Stomach (tissue), 9 donors: Measurements from ENCODE around the gene FAM90A26. TPM values are rescaled to one million over a fixed set of nuclear protein-coding genes. Genes with fewer than 3 reads are reported as not detected.
"Not testable (repeated sequence)": the region's sequence is repeated elsewhere in the genome, so short reads cannot be mapped to it uniquely, and the experiment has no call there.

Experiments
- DNase-seq, 2 donors: peaks; one replicate each; pipeline versions ENCODE4 v3.0.0 to v3.0.0-alpha.2; 2013 to 2019
- H3K27ac ChIP-seq, 5 donors: fragments of 200-600 bp in 4 of 5; sonication (generic) in 4 of 5; one replicate each; pipeline ENCODE4 v1.5.1; 2013 to 2019; ENCODE audit warnings: mild to moderate bottlenecking in 1 of 5, moderate library complexity in 1 of 5
- H3K27me3 ChIP-seq, 3 donors: fragments of 200-600 bp; sonication (generic); one replicate each; pipeline ENCODE4 v1.5.1; 2017 to 2019; ENCODE audit warnings: mixed run types in 1 of 3
- H3K36me3 ChIP-seq, 4 donors: fragments of 200-600 bp; sonication (generic); 1 replicate in 3 of 4; 2 replicates in 1 of 4; pipeline ENCODE4 v1.5.1; 2016 to 2019
- H3K4me1 ChIP-seq, 4 donors: fragments of 200-600 bp; sonication (generic); one replicate each; pipeline ENCODE4 v1.5.1; 2016 to 2019
- H3K4me3 ChIP-seq, 4 donors: fragments of 200-600 bp; sonication (generic) in 3 of 4; one replicate each; pipeline ENCODE4 v1.5.1; 2016 to 2019; ENCODE audit warnings: mild to moderate bottlenecking in 1 of 4
- H3K9me3 ChIP-seq, 4 donors: fragments of 200-600 bp; sonication (generic); one replicate each; pipeline ENCODE4 v1.5.1; 2016 to 2019
- CTCF ChIP-seq, 7 experiments: fragments of 450-650 bp in 4 of 7; fragments of 200-600 bp in 3 of 7; sonication (generic) in 3 of 7; IDR thresholded peaks; one replicate each; pipeline ENCODE4 v1.5.1; 2016 to 2019; ENCODE audit warnings: antibody characterized with exemption in 7 of 7, control low read depth in 2 of 7, mild to moderate bottlenecking in 1 of 7
- EP300 ChIP-seq: sonication (generic); formaldehyde crosslinking; IDR thresholded peaks from one replicate; pipeline ENCODE4 v1.6.1; 2017; ENCODE audit warnings: antibody characterized with exemption
- POLR2A ChIP-seq, 4 donors: fragments of 450-650 bp; IDR thresholded peaks; one replicate each; pipeline ENCODE4 v1.6.1; 2016; ENCODE audit warnings: antibody characterized with exemption in 4 of 4, control low read depth in 2 of 4, mild to moderate bottlenecking in 1 of 4, moderate library complexity in 1 of 4
- POLR2AphosphoS5 ChIP-seq, 3 donors: sonication (generic); formaldehyde crosslinking; IDR thresholded peaks; one replicate each; pipeline ENCODE4 v1.6.1; 2016; ENCODE audit warnings: antibody characterized with exemption in 3 of 3
- WGBS, 5 donors: extraction: QIAGEN DNeasy Blood & Tissue Kit in 3 of 5; methylation state at CpG; one replicate each; pipeline versions ENCODE4 v1.1.5 to v1.1.7; 2013 to 2018; 5-methylcytosine and 5-hydroxymethylcytosine counted together
- intact Hi-C: fragments of 100-400 bp; cut with DNase I; formaldehyde crosslinking; loops from one replicate; pipeline ENCODE4 v1.15.1; 2023; ENCODE audit warnings: low total_unique reads
- polyA plus RNA-seq, 3 donors: library from polyadenylated mRNA; stranded (reverse); fragments of 200-250 nt; gene quantifications; one replicate each; pipeline ENCODE4 v1.2.3, GENCODE V29; 2013
- total RNA-seq, 5 donors: library from RNA; depleted of rRNA; stranded (reverse); fragments of >200 nt; gene quantifications; one replicate each; pipeline versions ENCODE4 v1.1.0 to v1.2.3, GENCODE V29; 2014 to 2016
- donor health status: healthy with polysubstance abuse.
- donor health status: Bipolar disorder and iron deficiency.
- donor health status: healthy.

Gene FAM90A26
- total and polyA plus RNA-seq, 8 donors: not detected

DNA sequence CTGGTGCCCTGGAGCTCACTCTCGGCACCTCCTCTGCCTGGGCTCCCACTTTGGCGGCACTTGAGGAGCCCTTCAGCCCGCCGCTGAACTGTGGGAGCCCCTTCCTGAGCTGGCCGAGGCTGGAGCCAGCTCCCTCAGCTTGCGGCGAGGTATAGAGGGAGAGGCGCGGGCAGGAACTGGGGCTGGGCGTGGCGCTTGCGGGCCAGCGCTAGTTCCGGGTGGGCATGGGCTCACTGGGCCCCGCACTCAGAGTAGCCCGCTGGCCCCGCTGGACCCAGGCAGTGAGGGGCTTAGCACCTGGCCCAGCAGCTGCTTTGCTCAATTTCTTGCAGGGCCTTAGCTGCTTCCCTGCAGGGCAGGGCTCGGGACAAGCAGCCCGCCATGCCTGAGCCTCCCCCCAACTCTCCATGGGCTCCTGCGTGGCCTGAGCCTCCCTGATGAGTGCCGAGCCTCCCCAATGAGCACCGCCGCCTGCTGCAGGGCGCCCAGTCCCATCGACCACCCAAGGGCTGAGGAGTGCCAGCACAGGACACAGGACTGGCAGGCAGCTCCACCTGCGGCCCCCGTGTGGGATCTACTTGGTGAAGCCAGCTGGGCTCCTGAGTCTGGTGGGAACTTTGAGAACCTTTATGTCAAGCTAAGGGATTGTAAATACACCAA is 26.7 kb upstream of the FAM90A26 start:
- intact Hi-C loops: no loop called here
- H3K4me3 ChIP-seq: no peak overlapping the region
- no peak overlapping the region for H3K27ac ChIP-seq
- H3K36me3 ChIP-seq: peaks cover 0 to 21% (median 4%) of the 10 kb centered on the region in 4 donors
- no peaks in the 10 kb centered on the region for H3K27me3 ChIP-seq
- DNase-seq: no peak
- TF ChIP-seq CTCF (IDR thresholded peaks at IDR 0.05) (no peak), POLR2AphosphoS5 (IDR thresholded peaks at IDR 0.05) (no peak), EP300 (no peak), POLR2A (IDR thresholded peaks at IDR 0.05) (no peak)
- H3K9me3 ChIP-seq: no peaks in the 10 kb centered on the region
- 95 to 98% (median 96%) methylated on average over 17 to 27 of the region's 27 CpGs for WGBS, 5 donors
- no peaks in the 10 kb centered on the region for H3K4me1 ChIP-seq

DNA sequence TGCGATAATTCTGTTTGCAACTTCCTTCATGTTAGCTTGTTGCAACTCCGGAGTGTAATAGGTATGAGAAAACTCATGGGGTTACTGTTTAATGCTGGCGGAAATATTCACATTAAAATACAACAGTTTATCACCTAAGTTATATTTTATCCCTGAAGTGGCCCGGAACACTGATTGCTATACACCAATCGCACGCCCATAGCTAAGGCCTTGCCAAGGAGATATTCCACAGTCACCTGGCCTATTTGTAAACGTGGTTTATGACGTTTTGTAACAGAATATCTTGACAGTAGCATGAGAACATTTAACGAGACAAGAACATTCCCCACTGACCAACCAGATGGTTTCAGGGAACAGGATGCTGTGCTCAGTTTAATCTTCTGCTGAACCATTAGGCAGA is 23.2 kb upstream of the FAM90A26 start:
- no peak for TF ChIP-seq CTCF (IDR thresholded peaks at IDR 0.05)
- TF ChIP-seq POLR2AphosphoS5 (IDR thresholded peaks at IDR 0.05): no peak
- no peak for TF ChIP-seq EP300
- no peak for TF ChIP-seq POLR2A (IDR thresholded peaks at IDR 0.05)
- WGBS, 5 donors: 80 to 91% (median 83%) methylated on average over 9 of the region's 9 CpGs
- Histone ChIP-seq H3K36me3 (peaks cover 0 to 13% (median 4%) of the 10 kb centered on the region in 4 donors), H3K4me3 (no peak overlapping the region), H3K4me1 (peaks cover 0 to 6% (median 2%) of the 10 kb centered on the region in 4 donors), H3K27me3 (no peaks in the 10 kb centered on the region), H3K27ac (no peak overlapping the region), H3K9me3 (no peaks in the 10 kb centered on the region)
- intact Hi-C loops: no loop called here
- DNase-seq: no peak

DNA sequence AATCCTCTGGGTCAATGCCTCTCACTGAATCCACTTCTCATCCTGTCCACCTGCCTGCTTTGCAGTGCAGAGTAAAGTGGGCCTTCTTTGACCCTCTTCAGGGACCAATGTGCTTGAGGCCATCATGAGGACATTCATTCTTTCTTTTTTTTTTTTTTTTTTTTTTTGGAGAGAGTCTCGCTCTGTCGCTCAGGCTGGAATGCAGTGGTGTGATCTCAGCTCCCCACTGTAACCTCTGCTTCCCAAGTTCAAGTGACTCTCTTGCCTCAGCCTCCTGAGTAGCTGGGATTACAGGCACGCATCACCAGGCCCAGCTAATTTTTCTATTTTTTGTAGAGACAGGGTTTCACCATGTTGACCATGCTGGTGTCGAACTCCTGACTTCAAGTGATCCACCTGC is 22.8 kb upstream of the FAM90A26 start:
- H3K4me3 ChIP-seq, H3K27me3 ChIP-seq, H3K27ac ChIP-seq, H3K9me3 ChIP-seq, DNase-seq, intact Hi-C loops, H3K4me1 ChIP-seq: not testable (repeated sequence)
- H3K36me3 ChIP-seq: peaks cover 0 to 13% (median 4%) of the 10 kb centered on the region in 4 donors
- WGBS, 5 donors: 89 to 98% (median 93%) methylated on average over 4 of the region's 4 CpGs

GRCh38 chr4:9148611-9149409 is 21.4 kb upstream of the FAM90A26 start:
- H3K36me3 ChIP-seq, H3K9me3 ChIP-seq, H3K4me3 ChIP-seq, H3K27me3 ChIP-seq, intact Hi-C loops, H3K27ac ChIP-seq, DNase-seq: not testable (repeated sequence)
- 77 to 87% (median 84%) methylated on average over 7 of the region's 7 CpGs for WGBS, 5 donors
- H3K4me1 ChIP-seq: peaks cover 0 to 11% (median 5%) of the 10 kb centered on the region in 4 donors

DNA sequence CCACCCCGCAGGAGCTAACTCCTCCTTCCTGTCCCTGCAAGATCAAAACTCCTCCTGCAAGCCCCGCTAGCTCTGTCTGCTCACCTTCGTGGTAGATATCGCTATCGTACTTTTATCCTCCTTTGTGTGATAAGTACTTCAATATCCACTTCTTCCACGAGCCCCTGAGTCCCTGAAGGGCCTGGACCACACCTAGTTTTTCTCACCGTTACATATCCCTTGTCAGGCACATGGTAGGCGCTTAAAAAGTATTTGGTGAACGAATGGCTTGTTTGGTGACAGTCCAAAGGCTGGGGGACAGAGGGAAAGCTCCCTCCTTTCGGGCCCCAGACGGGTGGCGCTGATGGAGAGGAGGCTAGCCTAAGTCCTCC is 18.4 kb upstream of the FAM90A26 start:
- intact Hi-C loops, H3K27me3 ChIP-seq, H3K9me3 ChIP-seq, DNase-seq, H3K36me3 ChIP-seq: not testable (repeated sequence)
- 0 to 5% (median 2%) methylated on average over 10 to 12 of the region's 12 CpGs for WGBS, 5 donors
- Histone ChIP-seq H3K27ac (peak overlapping the region; percentile 92 to 97 (median 96)), H3K4me1 (peaks cover 0 to 12% (median 7%) of the 10 kb centered on the region in 4 donors), H3K4me3 (peak overlapping the region; percentile 63 to 93 (median 72))

- H3K36me3 ChIP-seq, H3K9me3 ChIP-seq, intact Hi-C loops, H3K27me3 ChIP-seq: not testable (repeated sequence)
- 0 to 1% (median 1%) methylated on average over 26 to 63 of the region's 63 CpGs for WGBS, 5 donors
- Histone ChIP-seq H3K27ac (peak overlapping the region; percentile 92 to 97 (median 96)), H3K4me1 (peaks cover 0 to 12% (median 7%) of the 10 kb centered on the region in 4 donors), H3K4me3 (peak overlapping the region; percentile 70 to 93 (median 76))
- DNase-seq: peak; percentile 98 to 99
These were observed 17.8 kb upstream of the FAM90A26 start for GRCh38 chr4:9152180-9153007.
